Esophagus squamous epithelium (tissue), 5 donors: ENCODE data around the gene GGACT. TPM values are rescaled to one million over a fixed set of nuclear protein-coding genes. Genes with fewer than 3 reads are reported as not detected.

Experiments used
- DNase-seq: peaks from one replicate; lab custom pipeline; 2025; lab: John Stamatoyannopoulos, UW
- H3K27ac ChIP-seq, 4 donors: fragments of 200-600 bp; sonication (generic); one replicate each; pipeline ENCODE4 v1.5.1; 2016 to 2019; ENCODE audit warnings: mild to moderate bottlenecking in 1 of 4
- H3K27me3 ChIP-seq, 4 donors: fragments of 200-600 bp; sonication (generic); 1 replicate in 3 of 4; 2 replicates in 1 of 4; pipeline versions ENCODE4 v1.5.1 to v1.6.0; 2017 to 2021; ENCODE audit warnings: antibody characterized with exemption in 1 of 4
- H3K36me3 ChIP-seq, 3 donors: fragments of 200-600 bp; sonication (generic); one replicate each; pipeline ENCODE4 v1.5.1; 2016 to 2019
- H3K4me1 ChIP-seq, 3 donors: fragments of 200-600 bp; sonication (generic); one replicate each; pipeline ENCODE4 v1.5.1; 2017 to 2019
- H3K4me3 ChIP-seq, 4 donors: fragments of 200-600 bp; sonication (generic); 1 replicate in 3 of 4; 2 replicates in 1 of 4; pipeline ENCODE4 v1.5.1; 2016 to 2019; ENCODE audit warnings: mild to moderate bottlenecking in 2 of 4, moderate library complexity in 1 of 4
- H3K9me3 ChIP-seq, 3 donors: fragments of 200-600 bp; sonication (generic); one replicate each; pipeline ENCODE4 v1.5.1; 2016 to 2019
- POLR2A ChIP-seq, 4 donors: fragments of 450-650 bp; IDR thresholded peaks; one replicate each; pipeline ENCODE4 v1.6.1; 2017; ENCODE audit warnings: antibody characterized with exemption in 4 of 4, mild to moderate bottlenecking in 4 of 4, moderate library complexity in 3 of 4
- WGBS, 2 donors: methylation state at CpG; one replicate each; pipeline ENCODE4 v1.1.5; 2018; 5-methylcytosine and 5-hydroxymethylcytosine counted together
- intact Hi-C: fragments of 100-400 bp; cut with DNase I; formaldehyde crosslinking; loops from one replicate; pipeline ENCODE4 v1.15.0; 2022
- total RNA-seq, 4 donors: library from RNA; depleted of rRNA; stranded (reverse); fragments of >200 nt; gene quantifications; one replicate each; pipeline ENCODE4 v1.1.0, GENCODE V29; 2016
- TF ChIP-seq, protein P1 (sequence below), 6 experiments: fragments of 450-650 bp in 4 of 6; fragments of 200-600 bp in 2 of 6; sonication (generic) in 2 of 6; IDR thresholded peaks; one replicate each; pipeline ENCODE4 v1.5.1; 2016 to 2019; ENCODE audit warnings: antibody characterized with exemption in 6 of 6, mild to moderate bottlenecking in 4 of 6, moderate library complexity in 4 of 6
- donor health status: DM: yes; HTN: yes; CAD: no.

GGACT gene
- total RNA-seq, 4 donors from 2014 or later: 0.75 to 5.1 (median 2.0) TPM

- 90 to 95% methylated on average over 12 to 18 of the region's 21 CpGs for WGBS, 2 donors
- intact Hi-C loops: no loop called here
These were observed 41.7 kb downstream of the GGACT start for GRCh38 chr13:100546713-100547405.

GRCh38 chr13:100545684-100546061, 42.9 kb downstream of the GGACT start:
- no peak for DNase-seq
- intact Hi-C loops: no loop called here
- no peaks in the 10 kb centered on the region for H3K36me3 ChIP-seq
- H3K4me1 ChIP-seq: peaks cover 28 to 87% (median 52%) of the 10 kb centered on the region in 3 donors
- WGBS, 2 donors: 47 to 66% methylated on average over 4 of the region's 4 CpGs
- peak overlapping the region; percentile 59 to 78 (median 70) for H3K27ac ChIP-seq
- H3K27me3 ChIP-seq: no peaks in the 10 kb centered on the region
- no peak for TF ChIP-seq POLR2A (IDR thresholded peaks at IDR 0.05)
- TF ChIP-seq, protein P1, sequence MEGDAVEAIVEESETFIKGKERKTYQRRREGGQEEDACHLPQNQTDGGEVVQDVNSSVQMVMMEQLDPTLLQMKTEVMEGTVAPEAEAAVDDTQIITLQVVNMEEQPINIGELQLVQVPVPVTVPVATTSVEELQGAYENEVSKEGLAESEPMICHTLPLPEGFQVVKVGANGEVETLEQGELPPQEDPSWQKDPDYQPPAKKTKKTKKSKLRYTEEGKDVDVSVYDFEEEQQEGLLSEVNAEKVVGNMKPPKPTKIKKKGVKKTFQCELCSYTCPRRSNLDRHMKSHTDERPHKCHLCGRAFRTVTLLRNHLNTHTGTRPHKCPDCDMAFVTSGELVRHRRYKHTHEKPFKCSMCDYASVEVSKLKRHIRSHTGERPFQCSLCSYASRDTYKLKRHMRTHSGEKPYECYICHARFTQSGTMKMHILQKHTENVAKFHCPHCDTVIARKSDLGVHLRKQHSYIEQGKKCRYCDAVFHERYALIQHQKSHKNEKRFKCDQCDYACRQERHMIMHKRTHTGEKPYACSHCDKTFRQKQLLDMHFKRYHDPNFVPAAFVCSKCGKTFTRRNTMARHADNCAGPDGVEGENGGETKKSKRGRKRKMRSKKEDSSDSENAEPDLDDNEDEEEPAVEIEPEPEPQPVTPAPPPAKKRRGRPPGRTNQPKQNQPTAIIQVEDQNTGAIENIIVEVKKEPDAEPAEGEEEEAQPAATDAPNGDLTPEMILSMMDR (IDR thresholded peaks at IDR 0.05): no peak
- H3K9me3 ChIP-seq: no peaks in the 10 kb centered on the region
- H3K4me3 ChIP-seq: no peak overlapping the region

More at GRCh38 chr13:100546713-100547405, 41.7 kb downstream of the GGACT start:
- H3K36me3 ChIP-seq: no peaks in the 10 kb centered on the region
- no peak for DNase-seq
- no peak overlapping the region for H3K4me3 ChIP-seq
- no peak for TF ChIP-seq POLR2A (IDR thresholded peaks at IDR 0.05)
- TF ChIP-seq, protein P1 (IDR thresholded peaks at IDR 0.05): no peak
- H3K9me3 ChIP-seq: no peaks in the 10 kb centered on the region
- peaks cover 28 to 75% (median 45%) of the 10 kb centered on the region in 3 donors for H3K4me1 ChIP-seq
- H3K27me3 ChIP-seq: no peaks in the 10 kb centered on the region
- peak overlapping the region; percentile 37 to 82 (median 76) for H3K27ac ChIP-seq

- peak overlapping the region; percentile 59 to 78 (median 70) for H3K27ac ChIP-seq
- peak overlapping the region in 1 of 4 donors; percentile 37 for H3K4me3 ChIP-seq
- no peaks in the 10 kb centered on the region for H3K9me3 ChIP-seq
- WGBS, 2 donors: 23 to 60% methylated on average over 3 to 16 of the region's 22 CpGs
- intact Hi-C loops: no loop called here
- H3K27me3 ChIP-seq: no peaks in the 10 kb centered on the region
- peaks cover 28 to 89% (median 54%) of the 10 kb centered on the region in 3 donors for H3K4me1 ChIP-seq
- H3K36me3 ChIP-seq: no peaks in the 10 kb centered on the region
- TF ChIP-seq, protein P1 (IDR thresholded peaks at IDR 0.05): no peak
- no peak for TF ChIP-seq POLR2A (IDR thresholded peaks at IDR 0.05)
- no peak for DNase-seq
These were observed 43.5 kb downstream of the GGACT start for GRCh38 chr13:100544866-100545683.

DNA sequence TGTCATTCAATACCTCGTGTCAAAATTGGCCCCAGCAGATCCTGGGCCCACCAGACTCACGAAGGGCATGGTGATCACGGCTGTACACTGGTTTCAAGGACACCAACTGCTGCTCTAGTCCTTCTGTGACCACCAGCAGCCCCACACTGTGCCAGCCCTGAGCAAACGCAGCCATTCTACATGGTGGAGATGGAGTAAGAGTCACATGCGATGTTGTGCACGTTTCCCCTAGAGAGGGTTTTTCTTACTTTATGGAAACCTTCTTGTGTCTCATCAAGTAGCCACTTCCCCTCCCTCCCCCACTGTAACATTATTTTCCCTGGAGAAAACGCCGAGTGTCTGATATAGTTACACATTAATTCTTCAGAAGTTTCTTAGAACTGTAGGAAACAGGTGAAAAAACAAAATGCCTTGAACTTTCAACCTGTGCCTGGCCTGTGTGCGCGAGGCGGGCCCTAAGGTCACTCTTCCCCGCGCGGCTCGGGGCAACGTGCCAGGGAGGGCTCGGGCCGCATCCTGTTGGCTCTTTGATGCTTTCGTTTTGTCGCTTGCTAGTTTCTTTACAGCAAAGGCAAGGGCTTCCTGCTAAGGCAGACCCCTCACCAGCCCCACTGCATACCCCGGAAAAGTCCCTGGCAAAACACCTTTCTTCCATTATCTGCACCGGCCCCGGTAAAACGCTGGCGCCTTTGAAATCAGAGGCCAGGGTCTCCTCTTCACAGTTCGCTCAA, 44.6 kb downstream of the GGACT start:
- Histone ChIP-seq H3K4me1 (peaks cover 28 to 82% (median 54%) of the 10 kb centered on the region in 3 donors), H3K36me3 (no peaks in the 10 kb centered on the region), H3K4me3 (peak overlapping the region in 2 of 4 donors; percentile 14 to 37), H3K27ac (peak overlapping the region in 3 of 4 donors; percentile 59 to 78 (median 77)), H3K9me3 (no peaks in the 10 kb centered on the region), H3K27me3 (no peaks in the 10 kb centered on the region)
- 77 to 90% methylated on average over 25 to 26 of the region's 26 CpGs for WGBS, 2 donors
- intact Hi-C loops: no loop called here
- no peak for TF ChIP-seq POLR2A (IDR thresholded peaks at IDR 0.05)
- TF ChIP-seq, protein P1 (IDR thresholded peaks at IDR 0.05): no peak
- no peak for DNase-seq
